Smooth muscle cell (in vitro differentiated cells): ENCODE results near the gene TIAM1. TPM values are rescaled to one million over a fixed set of nuclear protein-coding genes. Genes with fewer than 3 reads are reported as not detected.

Experiments
- DNase-seq: peaks from one replicate; lab custom pipeline; 2025; ENCODE audit not compliant: unreplicated experiment; lab: John Stamatoyannopoulos, UW
- H2AFZ ChIP-seq: fragments of 200-600 bp; sonication (generic); 2 replicates; pipeline ENCODE4 v1.6.0; 2016; ENCODE audit warnings: antibody characterized with exemption, low read depth, mild to moderate bottlenecking
- H3F3A ChIP-seq: fragments of 200-600 bp; sonication (generic); 2 replicates; pipeline ENCODE4 v1.6.0; 2017; ENCODE audit warnings: antibody characterized with exemption, low read depth
- H3K27ac ChIP-seq: fragments of 200-600 bp; sonication (generic); 2 replicates; pipeline ENCODE4 v1.5.1; 2016; ENCODE audit warnings: low read depth, mild to moderate bottlenecking
- H3K27me3 ChIP-seq: fragments of 200-600 bp; sonication (generic); 2 replicates; pipeline ENCODE4 v1.6.1; 2016; ENCODE audit warnings: low read depth, mild to moderate bottlenecking
- H3K36me3 ChIP-seq: fragments of 200-600 bp; sonication (generic); 2 replicates; pipeline ENCODE4 v1.5.1; 2016; ENCODE audit warnings: low read depth
- H3K4me1 ChIP-seq: fragments of 200-600 bp; sonication (generic); 2 replicates; pipeline ENCODE4 v1.5.1; 2016; ENCODE audit warnings: low read depth
- H3K4me2 ChIP-seq: fragments of 200-600 bp; sonication (generic); 2 replicates; pipeline ENCODE4 v1.6.0; 2016; ENCODE audit warnings: mild to moderate bottlenecking
- H3K4me3 ChIP-seq: fragments of 200-600 bp; sonication (generic); 2 replicates; pipeline ENCODE4 v1.5.1; 2016; ENCODE audit warnings: mild to moderate bottlenecking
- H3K79me2 ChIP-seq: fragments of 200-600 bp; sonication (generic); 2 replicates; pipeline ENCODE4 v1.6.0; 2016; ENCODE audit warnings: low read depth, mild to moderate bottlenecking
- H3K9ac ChIP-seq: fragments of 200-600 bp; sonication (generic); 2 replicates; pipeline ENCODE4 v1.6.0; 2016; ENCODE audit warnings: low read depth
- H3K9me3 ChIP-seq: fragments of 200-600 bp; sonication (generic); replicated peaks from 2 replicates; pipeline ENCODE4 v1.5.1; 2016; ENCODE audit warnings: low read depth
- H4K20me1 ChIP-seq: fragments of 200-600 bp; sonication (generic); 2 replicates; pipeline ENCODE4 v1.6.0; 2016; ENCODE audit warnings: low read depth
- WGBS: methylation state at CpG from one replicate; pipeline ENCODE4 v1.1.7; 2016; ENCODE audit warnings: low lambda C conversion rate; 5-methylcytosine and 5-hydroxymethylcytosine counted together
- polyA plus RNA-seq: library from polyadenylated mRNA; unstranded; fragments of >200 nt; fragmentation: Nextera tagmentation; extraction: Ambion mirVana; gene quantifications from 2 replicates; pipeline ENCODE4 v1.2.1, GENCODE V29; 2016
- total RNA-seq: library from RNA; depleted of rRNA; stranded (reverse); fragments of >200 nt; gene quantifications from 2 replicates; pipeline ENCODE4 v1.2.3, GENCODE V29; 2014
- TF ChIP-seq, protein P1 (sequence below): fragments of 200-600 bp; sonication (generic); IDR thresholded peaks from 2 replicates; pipeline ENCODE4 v1.5.1; 2017; ENCODE audit warnings: borderline replicate concordance, mild to moderate bottlenecking, antibody characterized with exemption; ENCODE audit not compliant: insufficient read depth, poor library complexity, severe bottlenecking

TIAM1 gene
- total and polyA plus RNA-seq, 2 experiments from 2014 or later: 3.2 to 12.9 TPM

DNA sequence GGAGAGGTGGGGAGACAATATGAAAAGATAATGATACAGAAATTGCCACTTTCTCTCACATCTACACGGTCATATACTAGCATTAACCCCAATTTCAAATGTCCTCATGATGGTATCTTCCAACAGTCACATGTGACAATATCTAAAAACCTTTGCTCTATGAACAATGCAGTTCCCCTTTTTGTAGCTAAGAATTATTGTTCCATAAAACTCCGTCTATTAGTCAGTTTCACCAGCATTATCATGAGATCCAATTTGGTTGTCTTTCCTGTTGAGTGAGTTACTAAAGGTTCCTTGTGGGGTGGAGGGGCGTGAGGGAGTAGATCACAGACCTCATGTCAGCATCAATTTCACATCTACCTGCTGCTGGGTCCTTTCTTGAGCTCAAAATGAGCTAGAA is 1.7 kb downstream of the TIAM1 start:
- no peak for DNase-seq
- Histone ChIP-seq H4K20me1 (no peaks in the 10 kb centered on the region), H3K79me2 (peaks cover 12% of the 10 kb centered on the region), H3F3A (peaks cover 3% of the 10 kb centered on the region), H3K4me3 (no peak overlapping the region), H3K9me3 (no peaks in the 10 kb centered on the region), H3K27me3 (no peaks in the 10 kb centered on the region), H3K36me3 (no peaks in the 10 kb centered on the region), H3K9ac (no peak overlapping the region), H3K4me1 (peaks cover 11% of the 10 kb centered on the region), H3K4me2 (peak overlapping the region; percentile 92), H3K27ac (no peak overlapping the region), H2AFZ (no peak overlapping the region)
- TF ChIP-seq, protein P1, sequence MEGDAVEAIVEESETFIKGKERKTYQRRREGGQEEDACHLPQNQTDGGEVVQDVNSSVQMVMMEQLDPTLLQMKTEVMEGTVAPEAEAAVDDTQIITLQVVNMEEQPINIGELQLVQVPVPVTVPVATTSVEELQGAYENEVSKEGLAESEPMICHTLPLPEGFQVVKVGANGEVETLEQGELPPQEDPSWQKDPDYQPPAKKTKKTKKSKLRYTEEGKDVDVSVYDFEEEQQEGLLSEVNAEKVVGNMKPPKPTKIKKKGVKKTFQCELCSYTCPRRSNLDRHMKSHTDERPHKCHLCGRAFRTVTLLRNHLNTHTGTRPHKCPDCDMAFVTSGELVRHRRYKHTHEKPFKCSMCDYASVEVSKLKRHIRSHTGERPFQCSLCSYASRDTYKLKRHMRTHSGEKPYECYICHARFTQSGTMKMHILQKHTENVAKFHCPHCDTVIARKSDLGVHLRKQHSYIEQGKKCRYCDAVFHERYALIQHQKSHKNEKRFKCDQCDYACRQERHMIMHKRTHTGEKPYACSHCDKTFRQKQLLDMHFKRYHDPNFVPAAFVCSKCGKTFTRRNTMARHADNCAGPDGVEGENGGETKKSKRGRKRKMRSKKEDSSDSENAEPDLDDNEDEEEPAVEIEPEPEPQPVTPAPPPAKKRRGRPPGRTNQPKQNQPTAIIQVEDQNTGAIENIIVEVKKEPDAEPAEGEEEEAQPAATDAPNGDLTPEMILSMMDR: no peak
- 82% methylated on average over 3 of the region's 3 CpGs for WGBS

DNA sequence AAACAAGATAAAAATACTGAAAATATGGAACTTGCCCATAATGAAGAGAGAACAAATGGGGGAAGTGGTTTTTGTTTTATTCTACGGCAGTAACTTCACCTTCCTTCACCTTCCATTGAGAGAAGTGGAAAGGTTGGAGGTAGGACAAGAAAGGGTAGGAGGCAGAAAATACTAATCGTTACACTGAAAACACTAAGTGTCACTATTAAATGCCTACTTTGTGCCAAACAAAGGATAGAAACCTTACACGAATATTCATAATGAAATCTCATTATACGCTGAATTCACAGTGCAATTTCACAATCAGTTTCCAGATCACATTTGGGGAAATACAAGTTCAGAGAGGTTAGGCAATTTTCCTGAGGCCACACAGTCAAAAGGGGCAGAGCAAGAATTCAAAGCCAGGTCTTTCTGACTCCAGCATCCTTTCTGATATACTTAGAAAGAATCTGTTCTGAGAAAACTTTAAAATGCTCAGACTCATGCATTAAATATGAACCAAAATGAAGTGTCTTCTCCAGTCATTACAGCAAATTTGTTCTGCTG is 3.0 kb downstream of the TIAM1 start:
- H3K36me3 ChIP-seq: no peaks in the 10 kb centered on the region
- peaks cover 2% of the 10 kb centered on the region for H3F3A ChIP-seq
- no peak for DNase-seq
- TF ChIP-seq, protein P1: no peak
- no peaks in the 10 kb centered on the region for H4K20me1 ChIP-seq
- WGBS: 90% methylated on average over 4 of the region's 4 CpGs
- no peak overlapping the region for H3K4me3 ChIP-seq
- no peak overlapping the region for H3K9ac ChIP-seq
- no peak overlapping the region for H3K27ac ChIP-seq
- no peaks in the 10 kb centered on the region for H3K27me3 ChIP-seq
- no peaks in the 10 kb centered on the region for H3K9me3 ChIP-seq
- H3K4me2 ChIP-seq: no peak overlapping the region
- H3K79me2 ChIP-seq: peaks cover 12% of the 10 kb centered on the region
- peaks cover 11% of the 10 kb centered on the region for H3K4me1 ChIP-seq
- H2AFZ ChIP-seq: no peak overlapping the region

DNA sequence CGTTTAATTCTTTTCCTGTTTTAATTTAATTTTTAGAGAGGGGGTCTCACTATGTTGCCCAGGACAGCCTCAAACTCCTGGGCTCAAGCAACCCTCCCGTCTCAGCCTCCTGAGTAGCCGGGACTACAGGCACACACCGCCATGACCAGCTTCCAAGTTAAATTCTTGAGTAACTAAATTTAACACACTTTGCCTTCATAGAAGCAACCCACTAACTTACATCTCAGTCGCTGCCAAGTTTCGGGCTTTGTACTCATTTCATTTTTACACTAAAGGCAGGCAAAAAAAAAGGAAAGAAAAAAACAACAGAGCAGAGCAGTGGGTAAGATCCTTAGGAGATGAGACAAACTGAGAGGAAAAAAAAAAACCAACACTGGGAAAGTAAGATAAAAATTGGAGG is 3.5 kb downstream of the TIAM1 start:
- H3K79me2 ChIP-seq: peaks cover 12% of the 10 kb centered on the region
- H3K4me1 ChIP-seq: peaks cover 11% of the 10 kb centered on the region
- H3K27me3 ChIP-seq: no peaks in the 10 kb centered on the region
- no peak overlapping the region for H3K4me2 ChIP-seq
- WGBS: 97% methylated on average over 6 of the region's 6 CpGs
- H3K4me3 ChIP-seq: no peak overlapping the region
- H4K20me1 ChIP-seq: no peaks in the 10 kb centered on the region
- no peak overlapping the region for H3K9ac ChIP-seq
- H2AFZ ChIP-seq: no peak overlapping the region
- H3K36me3 ChIP-seq: no peaks in the 10 kb centered on the region
- H3F3A ChIP-seq: no peaks in the 10 kb centered on the region
- no peaks in the 10 kb centered on the region for H3K9me3 ChIP-seq
- DNase-seq: no peak
- TF ChIP-seq, protein P1: no peak
- H3K27ac ChIP-seq: no peak overlapping the region

DNA sequence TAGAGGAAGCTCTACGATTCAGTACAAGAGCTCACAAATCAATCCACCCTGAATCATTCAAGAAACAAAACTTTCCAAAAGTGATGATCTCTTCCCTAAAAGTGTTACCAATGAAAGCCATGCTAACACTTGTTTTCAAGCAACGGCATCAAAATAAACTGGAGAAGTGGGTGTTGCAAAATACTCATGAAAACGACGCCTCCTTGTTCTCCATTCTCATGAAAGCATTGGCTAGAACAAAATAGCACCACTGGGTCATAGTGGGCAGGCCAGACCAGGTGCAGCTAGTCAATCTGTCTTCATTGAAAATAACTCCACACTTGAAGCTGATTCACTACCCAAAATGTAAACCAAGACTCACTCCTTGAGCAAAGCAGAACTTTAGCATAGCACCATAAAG is 4.3 kb downstream of the TIAM1 start:
- DNase-seq: no peak
- 92% methylated on average over 4 of the region's 4 CpGs for WGBS
- H3K27me3 ChIP-seq: no peaks in the 10 kb centered on the region
- peaks cover 11% of the 10 kb centered on the region for H3K4me1 ChIP-seq
- no peak overlapping the region for H3K4me3 ChIP-seq
- H3K27ac ChIP-seq: no peak overlapping the region
- H3K4me2 ChIP-seq: no peak overlapping the region
- no peaks in the 10 kb centered on the region for H4K20me1 ChIP-seq
- H2AFZ ChIP-seq: no peak overlapping the region
- H3K9me3 ChIP-seq: no peaks in the 10 kb centered on the region
- TF ChIP-seq, protein P1: no peak
- no peak overlapping the region for H3K9ac ChIP-seq
- H3F3A ChIP-seq: no peaks in the 10 kb centered on the region
- H3K36me3 ChIP-seq: no peaks in the 10 kb centered on the region
- peaks cover 12% of the 10 kb centered on the region for H3K79me2 ChIP-seq
